ENCODE measurements around the gene CPT1C.
A peak's percentile ranks its signal among the peaks of the same experiment; 100 is the strongest.

The CPT1C gene

DNA sequence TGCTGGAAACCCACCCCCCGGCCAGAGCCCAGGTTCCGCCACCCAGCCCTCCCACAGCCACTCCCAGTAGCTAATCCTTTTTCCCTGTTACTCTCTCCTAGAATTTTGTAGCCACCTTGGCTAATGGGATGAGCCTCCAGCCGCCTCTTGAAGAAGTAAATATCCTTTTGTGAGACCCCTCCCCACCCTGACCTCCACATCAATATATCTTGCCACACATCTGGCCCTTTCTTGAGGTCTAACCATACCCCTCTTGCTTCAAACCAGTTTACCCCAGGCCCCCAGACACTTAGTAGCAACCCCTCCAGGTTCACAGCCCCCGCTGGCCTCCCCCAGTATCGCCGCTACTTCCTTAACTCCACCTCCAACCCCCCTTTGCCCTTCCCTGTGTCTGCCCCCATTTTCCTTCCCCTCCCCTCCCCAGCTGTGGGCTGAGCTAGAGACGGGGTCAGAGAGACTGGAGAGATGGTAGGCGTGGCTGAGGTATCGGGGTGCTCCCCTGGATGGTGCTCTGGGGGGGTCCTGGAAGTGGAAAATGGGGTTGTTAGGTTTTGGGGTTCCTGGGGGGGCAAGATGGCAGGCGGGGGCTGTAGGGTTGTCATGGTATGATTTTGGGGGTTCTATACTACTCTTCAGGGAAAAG, 11.0 kb upstream of the CPT1C start:
- H3K36me3 ChIP-seq (ENCODE audit: control insufficient read depth in 1 of 2, insufficient read depth in 2 of 2, low read length in 2 of 2), result peaks cover 35 to 36% of the 10 kb centered on the region in 2 experiments
- no peak overlapping the region for H3K27ac ChIP-seq (ENCODE audit: low read depth, low read length)
- H2AK5ac ChIP-seq (ENCODE audit: low read length), result no peak overlapping the region
- H3K9ac ChIP-seq (ENCODE audit: low read length), result no peak overlapping the region
- H2BK12ac ChIP-seq (ENCODE audit: low read length), result no peak overlapping the region
- no peak overlapping the region for H4K91ac ChIP-seq (ENCODE audit: low read depth, low read length)
- no peak overlapping the region for H2BK5ac ChIP-seq (ENCODE audit: low read depth, low read length, poor library complexity)
- H2BK120ac ChIP-seq (ENCODE audit: insufficient read depth, low read length, poor library complexity), result no peak overlapping the region
- H3K79me2 ChIP-seq (ENCODE audit: control insufficient read depth, insufficient read depth, low read length, poor library complexity), result peaks cover 28% of the 10 kb centered on the region
- H3K79me1 ChIP-seq (ENCODE audit: low read length), result peaks cover 18% of the 10 kb centered on the region
- no peak overlapping the region for H3K4me3 ChIP-seq (ENCODE audit: low read depth, low read length)
- H2AFZ ChIP-seq (ENCODE audit: insufficient read depth, low read length, poor library complexity), result no peak overlapping the region
- no peaks in the 10 kb centered on the region for H3K27me3 ChIP-seq (ENCODE audit: insufficient read depth, low read length)
- WGBS (ENCODE audit: extremely low coverage, insufficient coverage, insufficient read length), result no CpG with 5 or more reads among the region's 10 CpGs
- peak overlapping the region; percentile 33 for H4K8ac ChIP-seq (ENCODE audit: low read depth, low read length)
- H3K18ac ChIP-seq (ENCODE audit: low read length), result no peak overlapping the region
- no peak for DNase-seq
- peaks cover 13% of the 10 kb centered on the region in 2 experiments for H3K4me1 ChIP-seq (ENCODE audit: control insufficient read depth in 1 of 2, insufficient read depth in 2 of 2, low read length in 2 of 2)
- H3K4me2 ChIP-seq (ENCODE audit: low read length), result no peak overlapping the region
- peak overlapping the region; percentile 43 for H4K12ac ChIP-seq (ENCODE audit: low read depth, low read length)
- no peak overlapping the region for H3K23ac ChIP-seq (ENCODE audit: low read length)
- H3K14ac ChIP-seq (ENCODE audit: low read length), result no peak overlapping the region
- peak overlapping the region; percentile 93 for H3K4ac ChIP-seq (ENCODE audit: low read depth, low read length)
- peaks cover 2% of the 10 kb centered on the region for H3K9me3 ChIP-seq (ENCODE audit: insufficient read depth, low read depth, low read length)

- no peak overlapping the region for H2AK5ac ChIP-seq (ENCODE audit: low read length)
- no peak overlapping the region for H3K27ac ChIP-seq (ENCODE audit: low read depth, low read length)
- H4K12ac ChIP-seq (ENCODE audit: low read depth, low read length), result no peak overlapping the region
- WGBS (ENCODE audit: extremely low coverage, insufficient coverage, insufficient read length), result no CpG with 5 or more reads among the region's 40 CpGs
- peak overlapping the region; percentile 11 for H3K18ac ChIP-seq (ENCODE audit: low read length)
- H2BK12ac ChIP-seq (ENCODE audit: low read length), result no peak overlapping the region
- no peak overlapping the region for H4K91ac ChIP-seq (ENCODE audit: low read depth, low read length)
- no peak overlapping the region for H3K23ac ChIP-seq (ENCODE audit: low read length)
- no peak overlapping the region for H3K4me3 ChIP-seq (ENCODE audit: low read depth, low read length)
- H3K4me1 ChIP-seq (ENCODE audit: control insufficient read depth in 1 of 2, insufficient read depth in 2 of 2, low read length in 2 of 2), result peaks cover 13% of the 10 kb centered on the region in 2 experiments
- no peak overlapping the region for H2BK5ac ChIP-seq (ENCODE audit: low read depth, low read length, poor library complexity)
- DNase-seq, result peak; percentile 91 to 94
- H3K79me1 ChIP-seq (ENCODE audit: low read length), result peaks cover 18% of the 10 kb centered on the region
- H2AFZ ChIP-seq (ENCODE audit: insufficient read depth, low read length, poor library complexity), result no peak overlapping the region
- no peak overlapping the region for H2BK120ac ChIP-seq (ENCODE audit: insufficient read depth, low read length, poor library complexity)
- no peak overlapping the region for H3K9ac ChIP-seq (ENCODE audit: low read length)
- H3K14ac ChIP-seq (ENCODE audit: low read length), result no peak overlapping the region
- H3K9me3 ChIP-seq (ENCODE audit: insufficient read depth, low read depth, low read length), result peaks cover 2% of the 10 kb centered on the region
- no peaks in the 10 kb centered on the region for H3K27me3 ChIP-seq (ENCODE audit: insufficient read depth, low read length)
- H3K4me2 ChIP-seq (ENCODE audit: low read length), result peak overlapping the region; percentile 22
- H3K79me2 ChIP-seq (ENCODE audit: control insufficient read depth, insufficient read depth, low read length, poor library complexity), result peaks cover 28% of the 10 kb centered on the region
- peak overlapping the region; percentile 33 for H4K8ac ChIP-seq (ENCODE audit: low read depth, low read length)
- H3K36me3 ChIP-seq (ENCODE audit: control insufficient read depth in 1 of 2, insufficient read depth in 2 of 2, low read length in 2 of 2), result peaks cover 42 to 44% of the 10 kb centered on the region in 2 experiments
- H3K4ac ChIP-seq (ENCODE audit: low read depth, low read length), result peak overlapping the region; percentile 93
Observed at GRCh38 chr19:49680421-49681351, 10.2 kb upstream of the CPT1C start.

GRCh38 chr19:49681830-49682229, 9.1 kb upstream of the CPT1C start:
- Histone ChIP-seq H3K79me1 (ENCODE audit: low read length) (peaks cover 12% of the 10 kb centered on the region), H4K8ac (ENCODE audit: low read depth, low read length) (no peak overlapping the region), H3K14ac (ENCODE audit: low read length) (no peak overlapping the region), H3K18ac (ENCODE audit: low read length) (peak overlapping the region; percentile 1), H2AK5ac (ENCODE audit: low read length) (no peak overlapping the region), H3K79me2 (ENCODE audit: control insufficient read depth, insufficient read depth, low read length, poor library complexity) (peaks cover 27% of the 10 kb centered on the region), H3K27ac (ENCODE audit: low read depth, low read length) (no peak overlapping the region), H3K4me1 (ENCODE audit: control insufficient read depth in 1 of 2, insufficient read depth in 2 of 2, low read length in 2 of 2) (peaks cover 13% of the 10 kb centered on the region in 2 experiments), H3K9ac (ENCODE audit: low read length) (no peak overlapping the region), H3K4ac (ENCODE audit: low read depth, low read length) (peak overlapping the region; percentile 24), H2BK12ac (ENCODE audit: low read length) (no peak overlapping the region), H3K9me3 (ENCODE audit: insufficient read depth, low read depth, low read length) (peaks cover 2% of the 10 kb centered on the region), H4K12ac (ENCODE audit: low read depth, low read length) (no peak overlapping the region), H3K27me3 (ENCODE audit: insufficient read depth, low read length) (no peaks in the 10 kb centered on the region), H4K91ac (ENCODE audit: low read depth, low read length) (no peak overlapping the region), H3K23ac (ENCODE audit: low read length) (no peak overlapping the region), H3K4me3 (ENCODE audit: low read depth, low read length) (peak overlapping the region; percentile 30), H2BK120ac (ENCODE audit: insufficient read depth, low read length, poor library complexity) (no peak overlapping the region), H3K4me2 (ENCODE audit: low read length) (no peak overlapping the region), H2BK5ac (ENCODE audit: low read depth, low read length, poor library complexity) (no peak overlapping the region), H3K36me3 (ENCODE audit: control insufficient read depth in 1 of 2, insufficient read depth in 2 of 2, low read length in 2 of 2) (peaks cover 52 to 53% of the 10 kb centered on the region in 2 experiments), H2AFZ (ENCODE audit: insufficient read depth, low read length, poor library complexity) (no peak overlapping the region)
- WGBS (ENCODE audit: extremely low coverage, insufficient coverage, insufficient read length), result no CpG with 5 or more reads among the region's 19 CpGs
- no peak for DNase-seq

- H3K79me1 ChIP-seq (ENCODE audit: low read length), result peaks cover 10% of the 10 kb centered on the region
- no peak overlapping the region for H2AFZ ChIP-seq (ENCODE audit: insufficient read depth, low read length, poor library complexity)
- H3K79me2 ChIP-seq (ENCODE audit: control insufficient read depth, insufficient read depth, low read length, poor library complexity), result peaks cover 25% of the 10 kb centered on the region
- peaks cover 13% of the 10 kb centered on the region in 2 experiments for H3K4me1 ChIP-seq (ENCODE audit: control insufficient read depth in 1 of 2, insufficient read depth in 2 of 2, low read length in 2 of 2)
- H3K4me2 ChIP-seq (ENCODE audit: low read length), result no peak overlapping the region
- no peak overlapping the region for H3K14ac ChIP-seq (ENCODE audit: low read length)
- H3K27me3 ChIP-seq (ENCODE audit: insufficient read depth, low read length), result no peaks in the 10 kb centered on the region
- H3K4ac ChIP-seq (ENCODE audit: low read depth, low read length), result peak overlapping the region; percentile 14
- H3K27ac ChIP-seq (ENCODE audit: low read depth, low read length), result no peak overlapping the region
- no peak overlapping the region for H3K9ac ChIP-seq (ENCODE audit: low read length)
- H4K91ac ChIP-seq (ENCODE audit: low read depth, low read length), result no peak overlapping the region
- H2AK5ac ChIP-seq (ENCODE audit: low read length), result no peak overlapping the region
- no peak overlapping the region for H2BK5ac ChIP-seq (ENCODE audit: low read depth, low read length, poor library complexity)
- no peak overlapping the region for H3K23ac ChIP-seq (ENCODE audit: low read length)
- H4K12ac ChIP-seq (ENCODE audit: low read depth, low read length), result no peak overlapping the region
- H2BK12ac ChIP-seq (ENCODE audit: low read length), result no peak overlapping the region
- no peak for DNase-seq
- H3K18ac ChIP-seq (ENCODE audit: low read length), result no peak overlapping the region
- peaks cover 56 to 57% of the 10 kb centered on the region in 2 experiments for H3K36me3 ChIP-seq (ENCODE audit: control insufficient read depth in 1 of 2, insufficient read depth in 2 of 2, low read length in 2 of 2)
- H2BK120ac ChIP-seq (ENCODE audit: insufficient read depth, low read length, poor library complexity), result no peak overlapping the region
- H3K4me3 ChIP-seq (ENCODE audit: low read depth, low read length), result no peak overlapping the region
- no peak overlapping the region for H4K8ac ChIP-seq (ENCODE audit: low read depth, low read length)
- WGBS (ENCODE audit: extremely low coverage, insufficient coverage, insufficient read length), result no CpG with 5 or more reads among the region's 8 CpGs
- H3K9me3 ChIP-seq (ENCODE audit: insufficient read depth, low read depth, low read length), result peaks cover 2% of the 10 kb centered on the region
Observed at GRCh38 chr19:49682274-49682673, 8.6 kb upstream of the CPT1C start.
